Activated CD4-positive, alpha-beta memory T cell treated with anti-CD3 and anti-CD28 coated beads for 36 hours (primary cell): Measurements from ENCODE around the gene CD7. TPM values are rescaled to one million over a fixed set of nuclear protein-coding genes. Genes with fewer than 3 reads are reported as not detected.
A peak's percentile ranks its signal among the peaks of the same experiment; 100 is the strongest.

Experiments
- CTCF ChIA-PET: fragments of 350-600 bp; sonication (Branson Sonifier 250); formaldehyde crosslinking; loops from one replicate; lab custom pipeline; 2021; ENCODE audit warnings: antibody characterized with exemption, inconsistent platforms; lab: Charles Lee
- POLR2A ChIA-PET: fragments of 350-600 bp; sonication (Branson Sonifier 250); formaldehyde crosslinking; loops from one replicate; lab custom pipeline; 2021; ENCODE audit warnings: antibody characterized with exemption; lab: Charles Lee
- DNase-seq: peaks from one replicate; pipeline ENCODE4 v3.0.0-alpha.2; 2020
- H3K27ac Mint-ChIP-seq: one replicate; pipeline ENCODE4 v1.8.0; 2021; ENCODE audit warnings: mixed read lengths
- H3K27me3 Mint-ChIP-seq: one replicate; pipeline ENCODE4 v1.8.0; 2021; ENCODE audit warnings: mixed read lengths
- H3K36me3 Mint-ChIP-seq: one replicate; pipeline ENCODE4 v1.8.0; 2021; ENCODE audit warnings: mixed read lengths
- H3K4me1 Mint-ChIP-seq: one replicate; pipeline ENCODE4 v1.8.0; 2021; ENCODE audit warnings: low read depth, mixed read lengths
- H3K4me3 Mint-ChIP-seq: one replicate; pipeline ENCODE4 v1.8.0; 2021; ENCODE audit warnings: mild to moderate bottlenecking, mixed read lengths
- H3K9me3 Mint-ChIP-seq: one replicate; pipeline ENCODE4 v1.8.0; 2021; ENCODE audit warnings: mixed read lengths
- intact Hi-C: fragments of 100-400 bp; cut with micrococcal nuclease; formaldehyde crosslinking; loops from one replicate; pipeline ENCODE4 v1.15.1; 2023
- total RNA-seq, 2 experiments: library from RNA; stranded (reverse); gene quantifications; one replicate each; pipeline ENCODE4 v1.2.3, GENCODE V29; 2021

Gene CD7
- total RNA-seq, 2 experiments from 2014 or later: 570 to 574 TPM

DNA sequence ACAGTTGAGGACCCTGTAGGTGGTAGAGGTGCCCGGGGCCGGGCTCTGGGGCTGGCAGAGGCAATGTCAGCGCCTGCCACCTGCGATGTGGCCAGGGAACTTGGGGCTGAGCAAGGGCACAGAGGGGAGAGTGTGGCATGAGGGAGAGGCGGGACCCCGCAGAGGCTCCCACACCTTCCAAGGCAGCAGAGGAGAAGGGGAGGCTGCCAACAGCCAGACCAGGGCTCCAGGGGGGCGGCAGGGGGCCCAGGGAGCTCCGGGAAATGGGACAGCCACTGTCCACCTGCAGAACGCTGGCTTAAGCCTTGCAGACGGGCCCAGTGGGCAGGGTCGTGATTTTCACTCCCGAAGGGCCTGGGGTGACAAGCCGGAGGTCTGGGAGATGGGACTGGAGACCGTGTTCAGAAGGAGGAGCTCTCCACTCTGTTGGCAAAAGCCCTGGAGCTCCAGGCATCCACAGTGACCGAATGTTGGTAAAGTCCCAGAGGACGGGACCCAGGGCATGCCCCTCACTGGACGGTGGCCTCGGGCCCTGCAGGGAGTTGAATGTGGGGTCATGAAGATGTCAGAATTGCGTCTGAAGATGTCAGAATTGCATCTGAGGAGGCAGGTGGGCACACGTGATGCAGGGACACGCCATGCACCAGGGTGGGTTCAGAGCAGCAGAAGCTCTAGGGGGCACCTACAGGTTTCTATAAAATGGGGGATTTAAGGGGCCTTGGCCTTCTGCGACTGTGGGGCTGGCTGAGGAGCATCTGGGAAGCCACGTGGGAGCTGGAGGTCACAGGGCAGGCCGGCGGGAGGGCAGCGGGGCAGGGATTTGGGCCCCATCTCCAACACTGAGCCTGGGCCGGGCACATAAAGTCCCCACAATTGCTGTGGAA lies 18.6 kb downstream of the CD7 start:
- Mint-ChIP-seq H3K27me3 (no peaks in the 10 kb centered on the region), H3K4me3 (peak overlapping the region; percentile 93), H3K9me3 (no peaks in the 10 kb centered on the region), H3K27ac (peak overlapping the region; percentile 100), H3K36me3 (peaks cover 19% of the 10 kb centered on the region), H3K4me1 (peaks cover 83% of the 10 kb centered on the region)
- peak; percentile 41 for DNase-seq
- intact Hi-C loops: loop anchor here (1.0 to 5.0 kb wide), 3 partner anchors 23 to 91 kb away; no protein-coding TSS in a partner anchor
- ChIA-PET CTCF (interaction anchor here (0.6 to 8.5 kb wide), 9 partner anchors 8 to 93 kb away, joined by 3 to 113 read pairs (median 7); partner anchors contain the start of genes CD7, CSNK1D and SECTM1), POLR2A (interaction anchor here (0.7 to 12.2 kb wide), 23 partner anchors 7 to 269 kb away, joined by 3 to 103 read pairs (median 7); partner anchors contain the start of genes CD7, CSNK1D, SECTM1 and SLC16A3)

DNA sequence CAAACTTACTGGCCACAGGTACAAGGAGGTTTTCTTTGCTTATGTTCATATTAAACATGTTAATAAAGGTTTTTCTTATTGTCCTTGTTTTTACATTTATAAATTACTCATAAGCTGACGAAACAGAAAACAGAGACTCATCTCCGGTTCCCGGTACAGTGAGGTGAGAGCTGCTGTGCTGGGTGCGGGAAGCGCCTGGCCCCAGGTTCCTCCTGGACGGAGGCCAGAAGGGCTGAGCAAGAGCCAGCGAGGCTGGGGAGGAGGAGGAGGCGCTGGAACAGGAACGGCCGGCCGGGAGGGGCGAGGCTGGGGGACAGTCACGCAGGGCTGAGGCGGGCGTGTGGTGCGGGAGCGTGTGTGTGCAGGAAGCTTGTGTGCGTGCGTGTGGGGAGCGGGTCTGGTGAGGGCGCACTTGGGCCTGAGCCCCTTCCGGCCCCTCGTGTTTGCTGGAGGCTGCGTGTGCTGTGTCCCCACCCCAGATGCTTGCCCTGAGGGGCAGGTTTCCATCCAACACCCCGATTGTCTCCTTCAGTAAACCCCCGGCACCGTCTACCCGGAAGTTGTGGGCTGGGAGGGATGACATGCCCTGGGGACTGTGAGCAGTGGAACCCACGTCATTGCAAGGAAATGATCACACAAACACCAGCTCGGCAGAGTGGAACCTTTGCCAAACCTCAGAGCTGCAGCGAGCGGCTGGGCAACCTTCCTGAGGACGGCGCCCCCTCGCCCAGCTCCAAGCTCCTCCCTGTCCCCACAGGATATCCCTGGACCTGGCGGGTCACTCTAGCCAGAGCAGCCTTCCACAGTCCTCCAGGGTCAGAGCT lies 19.5 kb downstream of the CD7 start:
- H3K9me3 Mint-ChIP-seq: no peaks in the 10 kb centered on the region
- peak overlapping the region; percentile 100 for H3K27ac Mint-ChIP-seq
- ChIA-PET CTCF (interaction anchor here (1.0 to 8.5 kb wide), 9 partner anchors 9 to 92 kb away, joined by 3 to 113 read pairs (median 7); partner anchors contain the start of genes CD7, CSNK1D and SECTM1), POLR2A (interaction anchor here (0.6 to 12.2 kb wide), 28 partner anchors 8 to 268 kb away, joined by 3 to 103 read pairs (median 4); partner anchors contain the start of genes CD7, CSNK1D, FOXK2 and SECTM1)
- H3K4me3 Mint-ChIP-seq: peak overlapping the region; percentile 93
- intact Hi-C loops: loop anchor here (1.0 to 5.0 kb wide), 6 partner anchors 8 to 153 kb away; partner anchors contain the start of gene CYBC1
- H3K4me1 Mint-ChIP-seq: peaks cover 77% of the 10 kb centered on the region
- no peaks in the 10 kb centered on the region for H3K27me3 Mint-ChIP-seq
- peak; percentile 96 for DNase-seq
- H3K36me3 Mint-ChIP-seq: peaks cover 23% of the 10 kb centered on the region

DNA sequence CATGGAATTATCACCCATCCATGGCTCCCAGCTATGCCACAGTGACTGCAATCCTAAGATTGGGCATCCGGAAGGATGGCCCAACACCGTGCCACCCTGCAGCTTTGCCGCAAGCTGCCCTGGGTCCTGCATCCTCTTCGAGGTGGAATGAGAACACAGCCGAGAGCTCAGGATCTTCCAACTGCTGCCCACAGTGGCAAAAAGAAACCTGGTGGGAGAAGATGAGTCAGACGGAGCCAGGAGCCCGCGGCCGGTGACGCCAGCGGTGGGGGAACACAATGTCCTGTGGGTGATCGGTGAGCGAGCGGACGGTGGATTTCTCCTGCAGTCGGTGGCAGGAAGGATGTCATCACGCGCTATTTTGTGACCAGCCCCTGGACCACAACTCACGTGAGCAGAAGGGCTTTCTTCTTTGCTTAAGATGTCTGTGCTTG lies 20.1 kb downstream of the CD7 start:
- POLR2A ChIA-PET: interaction anchor here (0.6 to 12.2 kb wide), 22 partner anchors 9 to 222 kb away, joined by 3 to 103 read pairs (median 7); partner anchors contain the start of genes CD7, CSNK1D, FOXK2 and SECTM1
- Mint-ChIP-seq H3K27me3 (no peaks in the 10 kb centered on the region), H3K36me3 (peaks cover 25% of the 10 kb centered on the region), H3K4me3 (peak overlapping the region; percentile 93), H3K9me3 (no peaks in the 10 kb centered on the region), H3K4me1 (peaks cover 75% of the 10 kb centered on the region), H3K27ac (peak overlapping the region; percentile 100)
- intact Hi-C loops: loop anchor here (1.0 to 5.0 kb wide), 5 partner anchors 9 to 154 kb away; partner anchors contain the start of gene CYBC1
- CTCF ChIA-PET: interaction anchor here (0.6 to 8.5 kb wide), 9 partner anchors 9 to 574 kb away, joined by 3 to 113 read pairs (median 6); partner anchors contain the start of genes CD7, CSNK1D and SECTM1
- DNase-seq: peak; percentile 96

DNA sequence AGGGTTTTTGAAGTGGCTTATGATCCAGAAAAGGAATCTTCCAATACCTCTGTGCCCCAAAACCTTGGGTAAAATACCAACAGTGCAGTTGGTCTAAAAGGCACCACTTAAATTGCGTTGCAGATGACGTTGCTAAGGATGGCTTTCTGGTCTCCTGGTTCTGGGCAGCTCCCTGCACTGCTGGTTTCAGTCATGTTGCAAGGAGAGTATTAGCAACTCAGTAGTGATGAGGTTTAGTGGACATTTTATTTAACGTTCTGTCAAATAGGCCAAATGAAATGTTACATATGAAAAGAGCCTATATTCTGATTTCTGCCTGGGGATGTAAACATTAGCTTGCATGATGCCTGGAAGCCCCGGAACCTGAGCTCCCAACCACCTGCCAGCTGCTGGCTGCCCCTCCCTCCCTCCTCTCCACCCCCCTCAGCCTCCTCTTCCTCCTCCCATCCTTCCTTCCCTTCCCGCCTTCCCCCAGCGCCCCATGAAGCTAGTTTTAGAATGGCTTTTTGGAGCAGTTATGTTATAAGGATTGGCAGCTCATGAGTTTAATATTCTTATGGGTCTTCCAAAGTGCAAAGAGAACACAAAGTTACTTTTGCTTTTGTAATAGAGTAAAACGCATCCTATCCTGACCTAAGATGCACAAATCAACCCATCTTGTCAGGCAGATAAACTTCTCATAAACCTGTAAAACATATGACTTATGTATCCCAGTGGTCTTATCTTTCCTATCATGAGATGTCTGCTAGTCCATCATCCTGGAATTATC lies 20.7 kb downstream of the CD7 start:
- Mint-ChIP-seq H3K27ac (peak overlapping the region; percentile 100), H3K4me3 (peak overlapping the region; percentile 93), H3K36me3 (peaks cover 25% of the 10 kb centered on the region), H3K9me3 (no peaks in the 10 kb centered on the region), H3K4me1 (peaks cover 73% of the 10 kb centered on the region), H3K27me3 (no peaks in the 10 kb centered on the region)
- ChIA-PET POLR2A (interaction anchor here (0.5 to 12.2 kb wide), 18 partner anchors 9 to 225 kb away, joined by 3 to 103 read pairs (median 7); partner anchors contain the start of genes CD7, CSNK1D, SECTM1 and SLC16A3), CTCF (interaction anchor here (0.6 to 8.5 kb wide), 8 partner anchors 10 to 573 kb away, joined by 3 to 113 read pairs (median 6); partner anchors contain the start of genes CD7 and SECTM1)
- no peak for DNase-seq
- intact Hi-C loops: loop anchor here (1.0 to 5.0 kb wide), 5 partner anchors 10 to 154 kb away; partner anchors contain the start of gene CYBC1

DNA sequence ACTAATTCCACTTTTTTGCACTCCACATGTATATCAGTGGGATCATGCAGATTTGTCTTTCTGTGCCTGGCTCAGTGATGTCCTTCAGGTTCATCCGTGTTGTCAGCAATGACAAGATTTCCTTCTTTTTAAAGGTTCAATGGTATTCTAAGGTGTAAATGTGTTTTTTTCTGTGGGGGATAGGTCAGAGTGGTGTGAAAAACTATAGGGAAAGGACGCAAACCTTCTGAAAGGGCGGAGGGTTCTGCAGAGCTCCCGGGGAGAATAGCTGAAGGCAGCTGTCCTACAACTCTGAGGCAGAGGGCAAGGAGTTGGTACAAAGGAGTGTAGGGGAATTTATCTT lies 22.0 kb downstream of the CD7 start:
- ChIA-PET CTCF (no interaction called here), POLR2A (interaction anchor here (5.2 kb wide), 1 partner anchor 27 kb away, joined by 47 read pairs; no protein-coding TSS in a partner anchor)
- no peaks in the 10 kb centered on the region for H3K27me3 Mint-ChIP-seq
- peaks cover 28% of the 10 kb centered on the region for H3K36me3 Mint-ChIP-seq
- H3K4me1 Mint-ChIP-seq: peaks cover 65% of the 10 kb centered on the region
- DNase-seq: no peak
- peak overlapping the region; percentile 6 for H3K4me3 Mint-ChIP-seq
- no peaks in the 10 kb centered on the region for H3K9me3 Mint-ChIP-seq
- intact Hi-C loops: loop anchor here (5.0 kb wide), 2 partner anchors 57 to 88 kb away; no protein-coding TSS in a partner anchor
- H3K27ac Mint-ChIP-seq: peak overlapping the region; percentile 100

DNA sequence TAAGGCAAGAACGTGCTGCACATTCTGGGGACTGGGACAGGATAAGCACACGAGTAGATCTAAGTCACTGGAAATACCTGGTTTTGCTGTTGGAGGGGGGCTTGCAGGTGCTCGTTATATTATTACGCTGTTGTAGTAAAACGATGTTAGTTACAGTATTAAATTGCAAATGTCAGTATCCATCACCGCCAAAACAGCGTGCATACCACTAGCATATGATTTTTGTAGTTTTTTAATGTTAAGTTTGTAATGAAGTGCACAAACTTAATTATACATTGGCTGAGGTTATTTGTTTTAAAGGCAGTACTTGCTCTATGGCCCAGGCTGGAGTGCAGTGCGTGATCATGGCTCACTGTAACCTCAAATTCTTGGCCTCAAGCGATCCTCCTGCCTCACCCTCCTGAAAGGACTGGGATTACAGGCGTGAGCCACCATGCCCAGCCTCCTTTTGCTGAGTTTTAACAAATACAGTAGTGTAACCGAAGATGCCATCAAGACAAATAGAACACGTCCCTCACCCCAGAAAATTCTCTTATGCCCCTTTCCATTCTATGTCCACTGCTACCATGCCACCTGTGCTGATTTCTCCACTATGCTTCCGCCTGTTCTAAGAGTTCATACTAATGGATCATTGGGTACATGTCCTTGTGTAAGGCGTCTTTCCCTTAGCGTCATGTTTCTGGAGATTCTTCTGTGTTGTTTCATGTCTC lies 23.2 kb downstream of the CD7 start:
- Mint-ChIP-seq H3K27me3 (no peaks in the 10 kb centered on the region), H3K4me1 (peaks cover 54% of the 10 kb centered on the region), H3K9me3 (no peaks in the 10 kb centered on the region), H3K27ac (peak overlapping the region; percentile 73), H3K36me3 (peaks cover 26% of the 10 kb centered on the region), H3K4me3 (peak overlapping the region; percentile 83)
- intact Hi-C loops: no loop called here
- ChIA-PET CTCF (no interaction called here), POLR2A (interaction anchor here (0.8 to 2.9 kb wide), 5 partner anchors 8 to 155 kb away, joined by 5 to 21 read pairs (median 18); partner anchors contain the start of gene CD7)
- DNase-seq: no peak

DNA sequence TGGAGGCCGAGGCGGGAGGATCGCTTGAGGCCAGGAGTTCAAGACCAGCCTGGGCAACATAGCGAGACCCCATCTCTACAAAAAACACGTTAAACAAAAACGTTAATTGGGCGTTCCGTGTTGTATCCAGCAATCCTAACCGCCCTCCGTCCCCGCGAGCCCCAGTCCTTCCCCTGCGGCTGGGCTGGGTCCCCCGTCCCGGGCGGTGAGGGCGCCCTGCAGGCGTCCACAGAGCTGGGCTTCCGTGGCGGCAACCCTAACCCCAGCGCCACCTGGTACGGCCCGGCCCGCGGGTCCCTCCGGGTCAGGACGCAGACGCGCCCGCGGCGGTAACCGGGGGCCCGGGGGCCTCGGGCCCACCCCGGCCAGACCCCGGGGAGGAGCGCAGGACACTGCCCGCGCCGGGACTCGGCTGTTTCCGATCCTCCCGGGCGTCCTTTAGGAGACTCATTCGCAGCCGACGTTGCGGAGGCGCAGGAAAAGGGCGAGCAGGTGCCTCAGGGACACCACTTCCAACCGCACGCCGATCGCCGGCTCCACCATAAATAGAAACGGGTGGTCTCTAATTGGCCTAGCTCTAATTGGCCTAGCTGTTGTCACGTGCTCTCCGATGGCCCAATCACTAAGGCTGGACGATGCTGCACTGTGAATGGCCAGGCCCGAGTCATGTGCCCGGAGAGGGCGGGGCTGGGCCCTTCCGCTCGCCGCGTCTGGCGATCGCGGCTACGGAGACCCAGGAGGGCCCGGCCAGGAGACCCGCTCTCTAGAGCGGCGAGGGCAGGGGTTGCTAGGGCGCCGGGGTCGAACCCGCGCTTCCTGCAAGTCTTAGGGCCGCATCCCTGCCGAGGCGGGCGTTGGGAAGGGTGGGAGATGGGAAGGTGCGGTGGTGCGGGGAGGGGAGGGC lies 24.9 kb downstream of the CD7 start:
- CTCF ChIA-PET: interaction anchor here (0.6 to 1.7 kb wide), 7 partner anchors 9 to 132 kb away, joined by 3 to 5 read pairs (median 4); no protein-coding TSS in a partner anchor
- peak overlapping the region; percentile 87 for H3K27ac Mint-ChIP-seq
- DNase-seq: peak; percentile 96

DNA sequence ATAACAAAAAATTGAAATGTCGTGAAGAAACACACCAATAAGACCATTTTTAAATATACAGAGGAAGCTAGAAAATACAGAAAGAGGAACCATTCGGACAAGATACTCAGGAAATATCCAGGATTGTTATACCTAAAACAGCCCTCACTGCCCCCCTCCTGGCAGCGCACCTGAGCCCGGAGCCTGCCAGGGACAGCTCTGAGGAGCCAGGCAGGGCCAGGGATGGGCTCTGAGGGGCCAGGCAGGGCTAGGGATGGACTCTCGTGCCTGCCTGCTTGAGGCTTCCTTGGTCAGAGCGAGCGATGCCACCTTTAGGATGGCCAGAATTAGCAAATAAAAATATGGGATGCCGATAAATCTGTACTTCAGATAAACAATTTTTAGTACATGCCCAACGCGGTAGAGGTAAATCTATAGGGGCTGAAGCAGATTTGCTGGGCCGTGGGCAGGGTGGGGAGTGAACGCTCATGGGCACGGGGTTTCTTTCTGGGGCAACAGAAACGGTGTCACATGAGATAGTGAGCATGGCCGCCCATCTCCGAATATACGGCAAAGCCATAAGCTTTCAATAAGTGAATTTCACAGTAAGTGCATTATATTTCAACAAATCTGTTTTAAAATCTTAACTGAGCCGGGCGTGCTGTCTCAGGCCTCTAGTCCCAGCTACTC lies 25.7 kb downstream of the CD7 start:
- Mint-ChIP-seq H3K4me1 (peaks cover 49% of the 10 kb centered on the region), H3K27ac (peak overlapping the region; percentile 75), H3K27me3 (no peaks in the 10 kb centered on the region), H3K36me3 (peaks cover 17% of the 10 kb centered on the region), H3K9me3 (no peaks in the 10 kb centered on the region), H3K4me3 (peak overlapping the region; percentile 66)
- ChIA-PET CTCF (interaction anchor here (0.7 to 1.7 kb wide), 8 partner anchors 8 to 133 kb away, joined by 3 to 5 read pairs (median 4); no protein-coding TSS in a partner anchor), POLR2A (interaction anchor here (0.7 to 2.9 kb wide), 10 partner anchors 9 to 194 kb away, joined by 3 to 21 read pairs (median 8); partner anchors contain the start of genes CD7, CSNK1D, FASN and SLC16A3)
- no peak for DNase-seq
- intact Hi-C loops: loop anchor here (1.0 kb wide), 1 partner anchor 18 kb away; the partner anchor contains the start of gene CSNK1D

More for the DNA sequence above, 24.9 kb downstream of the CD7 start:
- H3K9me3 Mint-ChIP-seq: no peaks in the 10 kb centered on the region
- POLR2A ChIA-PET: interaction anchor here (0.6 to 2.9 kb wide), 13 partner anchors 10 to 194 kb away, joined by 3 to 21 read pairs (median 6); partner anchors contain the start of genes CD7, CSNK1D, FASN and SECTM1
- H3K36me3 Mint-ChIP-seq: peaks cover 20% of the 10 kb centered on the region
- no peaks in the 10 kb centered on the region for H3K27me3 Mint-ChIP-seq
- H3K4me1 Mint-ChIP-seq: peaks cover 49% of the 10 kb centered on the region
- intact Hi-C loops: loop anchor here (1.0 kb wide), 1 partner anchor 19 kb away; the partner anchor contains the start of gene CSNK1D
- H3K4me3 Mint-ChIP-seq: peak overlapping the region; percentile 82
